GM12892 (cell line): Measurements from ENCODE around the gene NFASC.

Source experiments
- DNase-seq: peaks from one replicate; pipeline ENCODE4 v3.0.0; 2011; ENCODE audit not compliant: insufficient read length
- FAIRE-seq: peaks from 2 replicates; lab custom pipeline; 2011; peaks lifted over from hg19 to GRCh38; lab: Jason Lieb, UNC
- POLR2A ChIP-seq: IDR thresholded peaks from 2 replicates; pipeline ENCODE4 v1.6.1; 2011; ENCODE audit warnings: low read depth, low read length, control low read depth
- POLR2AphosphoS5 ChIP-seq: IDR thresholded peaks from 2 replicates; pipeline ENCODE4 v1.6.1; 2011; ENCODE audit warnings: low read depth, low read length, control low read depth
- TAF1 ChIP-seq: IDR thresholded peaks from 2 replicates; pipeline ENCODE4 v1.6.1; 2011; ENCODE audit warnings: low read depth, mild to moderate bottlenecking, control low read depth, low read length, borderline replicate concordance

The NFASC gene

GRCh38 chr1:204875255-204875654 lies 4.6 kb downstream of the NFASC start:
- DNase-seq (no peak), FAIRE-seq (no peak)
- no peak for TF ChIP-seq POLR2A
- TF ChIP-seq POLR2AphosphoS5: no peak
- no peak for TF ChIP-seq TAF1

- TF ChIP-seq POLR2A (no peak), TAF1 (no peak), POLR2AphosphoS5 (no peak)
- no peak for FAIRE-seq
- DNase-seq: no peak
Measured at GRCh38 chr1:204878621-204879234, 8.1 kb downstream of the NFASC start.

GRCh38 chr1:204879351-204879750 lies 8.7 kb downstream of the NFASC start:
- TF ChIP-seq POLR2AphosphoS5 (no peak), POLR2A (no peak), TAF1 (no peak)

GRCh38 chr1:204880906-204881305 lies 10.2 kb downstream of the NFASC start:
- TF ChIP-seq TAF1 (no peak), POLR2A (no peak)
- FAIRE-seq (no peak), DNase-seq (no peak)

More at GRCh38 chr1:204879351-204879750, 8.7 kb downstream of the NFASC start:
- FAIRE-seq (no peak), DNase-seq (no peak)

GRCh38 chr1:204882479-204882878 lies 11.8 kb downstream of the NFASC start:
- no peak for DNase-seq
- FAIRE-seq: no peak
- no peak for TF ChIP-seq TAF1
- TF ChIP-seq POLR2AphosphoS5: no peak
- no peak for TF ChIP-seq POLR2A

GRCh38 chr1:204883405-204883804 lies 12.7 kb downstream of the NFASC start:
- TF ChIP-seq TAF1: no peak
- no peak for TF ChIP-seq POLR2A
- TF ChIP-seq POLR2AphosphoS5: no peak
- FAIRE-seq: no peak

GRCh38 chr1:204885288-204885711 lies 14.6 kb downstream of the NFASC start:
- FAIRE-seq: no peak
- no peak for DNase-seq
- TF ChIP-seq POLR2AphosphoS5: no peak

More at GRCh38 chr1:204883405-204883804, 12.7 kb downstream of the NFASC start:
- DNase-seq: no peak

- no peak for TF ChIP-seq TAF1
- TF ChIP-seq POLR2AphosphoS5: no peak
- TF ChIP-seq POLR2A: no peak
- no peak for FAIRE-seq
- DNase-seq: no peak
Measured at GRCh38 chr1:204885790-204886189, 15.1 kb downstream of the NFASC start.

GRCh38 chr1:204887846-204888245 lies 17.2 kb downstream of the NFASC start:
- DNase-seq (no peak), FAIRE-seq (no peak)
- no peak for TF ChIP-seq TAF1

GRCh38 chr1:204888294-204888693 lies 17.6 kb downstream of the NFASC start:
- DNase-seq (no peak), FAIRE-seq (no peak)

GRCh38 chr1:204889681-204890383 lies 19.2 kb downstream of the NFASC start:
- TF ChIP-seq POLR2AphosphoS5 (no peak), POLR2A (no peak), TAF1 (no peak)
- FAIRE-seq (no peak), DNase-seq (no peak)

More at GRCh38 chr1:204888294-204888693, 17.6 kb downstream of the NFASC start:
- no peak for TF ChIP-seq TAF1
- TF ChIP-seq POLR2AphosphoS5: no peak
- no peak for TF ChIP-seq POLR2A

GRCh38 chr1:204891860-204892259 lies 21.2 kb downstream of the NFASC start:
- TF ChIP-seq TAF1 (no peak), POLR2AphosphoS5 (no peak), POLR2A (no peak)
- DNase-seq (no peak), FAIRE-seq (no peak)

- DNase-seq (no peak), FAIRE-seq (no peak)
- TF ChIP-seq POLR2AphosphoS5 (no peak), TAF1 (no peak), POLR2A (no peak)
Measured at GRCh38 chr1:204894031-204894430, 23.4 kb downstream of the NFASC start.
